Liver (tissue), 9 donors: ENCODE measurements around the gene GOT2. TPM values are rescaled to one million over a fixed set of nuclear protein-coding genes. Genes with fewer than 3 reads are reported as not detected.

Experiments
- DNase-seq: peaks from one replicate; pipeline ENCODE4 v3.0.0-alpha.2; 2017; ENCODE audit warnings: low spot score
- H3K27ac ChIP-seq, 2 donors: one replicate each; pipeline ENCODE4 v1.7.0; 2013; ENCODE audit warnings: inconsistent platforms in 2 of 2, low read length in 2 of 2, control low read depth in 1 of 2, low read depth in 1 of 2, mild to moderate bottlenecking in 1 of 2
- H3K27me3 ChIP-seq, 4 donors: one replicate each; pipeline versions ENCODE4 v1.6.1 to v1.7.0; 2013; ENCODE audit warnings: low read length in 3 of 4, inconsistent platforms in 1 of 4, mild to moderate bottlenecking in 1 of 4, moderate library complexity in 1 of 4; ENCODE audit not compliant: control insufficient read depth in 4 of 4, insufficient read depth in 4 of 4
- H3K36me3 ChIP-seq, 4 donors: one replicate each; pipeline versions ENCODE4 v1.6.1 to v1.7.0; 2013; ENCODE audit warnings: low read length in 3 of 4, mild to moderate bottlenecking in 3 of 4, low read depth in 1 of 4, moderate library complexity in 1 of 4; ENCODE audit not compliant: control insufficient read depth in 4 of 4, insufficient read depth in 3 of 4
- H3K4me1 ChIP-seq, 4 donors: one replicate each; pipeline versions ENCODE4 v1.6.1 to v1.7.0; 2013; ENCODE audit warnings: low read length in 3 of 4, mild to moderate bottlenecking in 3 of 4, moderate library complexity in 1 of 4; ENCODE audit not compliant: control insufficient read depth in 4 of 4, insufficient read depth in 4 of 4
- H3K4me3 ChIP-seq, 3 donors: one replicate each; pipeline versions ENCODE4 v1.6.1 to v1.7.0; 2013; ENCODE audit warnings: low read length in 3 of 3, control low read depth in 1 of 3, low read depth in 1 of 3, mild to moderate bottlenecking in 1 of 3
- H3K9ac ChIP-seq, 2 donors: one replicate each; pipeline ENCODE4 v1.7.0; 2013; ENCODE audit warnings: low read length in 2 of 2, mild to moderate bottlenecking in 2 of 2, moderate library complexity in 2 of 2, control low read depth in 1 of 2, low read depth in 1 of 2
- H3K9me3 ChIP-seq, 4 donors: one replicate each; pipeline versions ENCODE4 v1.6.1 to v1.7.0; 2013; ENCODE audit warnings: low read length in 3 of 4; ENCODE audit not compliant: control insufficient read depth in 4 of 4
- CTCF ChIP-seq: fragments of 150-350 bp; IDR thresholded peaks from 2 replicates; pipeline ENCODE4 v1.5.1; 2017; ENCODE audit warnings: improper control_type of control experiment, low read depth, low read length; ENCODE audit not compliant: missing input control
- FOXA1 ChIP-seq: IDR thresholded peaks from 2 replicates; pipeline ENCODE4 v1.6.1; 2016; ENCODE audit warnings: antibody characterized with exemption
- HNF4A ChIP-seq, 2 donors: conservative IDR thresholded peaks; 2 replicates each; pipeline ENCODE4 v1.6.1; 2016; ENCODE audit warnings: antibody characterized with exemption in 2 of 2, mild to moderate bottlenecking in 2 of 2
- HNF4G ChIP-seq: IDR thresholded peaks from 2 replicates; pipeline ENCODE4 v1.6.1; 2016; ENCODE audit warnings: antibody characterized with exemption
- JUND ChIP-seq, 2 donors: IDR thresholded peaks; 2 replicates each; pipeline ENCODE4 v1.6.1; 2016; ENCODE audit warnings: antibody characterized with exemption in 2 of 2
- RAD21 ChIP-seq, 2 donors: IDR thresholded peaks; 2 replicates each; pipeline ENCODE4 v1.6.1; 2016; ENCODE audit warnings: antibody characterized with exemption in 2 of 2, mild to moderate bottlenecking in 2 of 2
- REST ChIP-seq: IDR thresholded peaks from 2 replicates; pipeline ENCODE4 v1.6.1; 2016; ENCODE audit warnings: antibody characterized with exemption, mild to moderate bottlenecking
- RXRA ChIP-seq, 2 donors: IDR thresholded peaks; 2 replicates each; pipeline ENCODE4 v1.6.1; 2017 to 2018; ENCODE audit warnings: antibody characterized with exemption in 2 of 2, mild to moderate bottlenecking in 1 of 2
- SP1 ChIP-seq: IDR thresholded peaks from 2 replicates; pipeline ENCODE4 v1.6.1; 2018; ENCODE audit warnings: antibody characterized with exemption, mild to moderate bottlenecking
- TAF1 ChIP-seq: conservative IDR thresholded peaks from 2 replicates; pipeline ENCODE4 v1.6.1; 2016; ENCODE audit warnings: antibody characterized with exemption, mild to moderate bottlenecking
- YY1 ChIP-seq: IDR thresholded peaks from 2 replicates; pipeline ENCODE4 v1.6.1; 2016; ENCODE audit warnings: antibody characterized with exemption, mild to moderate bottlenecking
- WGBS: extraction: QIAGEN DNeasy Blood & Tissue Kit; methylation state at CpG from one replicate; pipeline ENCODE4 v1.1.7; 2013; 5-methylcytosine and 5-hydroxymethylcytosine counted together
- polyA plus RNA-seq, 2 donors: library from polyadenylated mRNA; stranded (reverse) in 1 of 2; unstranded in 1 of 2; fragments of 200-250 nt in 1 of 2; fragments of >200 nt in 1 of 2; fragmentation: Nextera tagmentation in 1 of 2; extraction: Ambion mirVana in 1 of 2; gene quantifications; one replicate each; pipeline versions ENCODE4 v1.2.1 to v1.2.3, GENCODE V29; 2013 to 2015
- total RNA-seq, 2 donors: library from RNA; depleted of rRNA; stranded (reverse); fragments of >200 nt; gene quantifications; one replicate each; pipeline ENCODE4 v1.2.3, GENCODE V29; 2014
- TF ChIP-seq, protein P1 (sequence below): IDR thresholded peaks from 2 replicates; pipeline ENCODE4 v1.6.1; 2016; ENCODE audit warnings: antibody characterized with exemption
- donor health status: healthy.
- donor health status: healthy.
- donor health status: healthy.
- donor health status: healthy.
- donor health status: healthy.

Gene GOT2
- total and polyA plus RNA-seq, 4 donors = 80.2 to 216 (median 136) TPM

DNA sequence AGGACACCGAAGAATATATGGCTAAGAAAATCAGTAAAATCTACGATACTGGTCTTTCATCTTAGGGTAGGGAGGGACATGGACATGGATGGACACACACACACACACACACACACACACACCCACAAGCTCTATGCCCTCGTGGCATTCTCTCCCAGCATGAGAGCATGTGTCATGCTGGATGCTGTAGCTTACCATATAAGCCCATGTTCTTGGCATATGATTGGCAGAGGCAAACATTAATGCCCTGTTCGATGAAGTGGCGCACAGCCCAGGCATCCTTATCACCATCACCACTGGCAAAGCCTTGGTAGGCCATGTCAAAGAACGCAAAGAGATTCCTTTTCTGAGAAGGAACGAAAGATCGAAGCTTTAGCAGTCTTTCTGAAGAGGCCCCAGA, 17.6 kb downstream of the GOT2 start:
- Histone ChIP-seq H3K36me3 (peaks cover 8 to 51% (median 35%) of the 10 kb centered on the region in 4 donors), H3K9ac (no peak overlapping the region), H3K27ac (no peak overlapping the region), H3K9me3 (no peaks in the 10 kb centered on the region), H3K27me3 (no peaks in the 10 kb centered on the region), H3K4me3 (no peak overlapping the region), H3K4me1 (peaks cover 3 to 29% (median 26%) of the 10 kb centered on the region in 4 donors)
- 74% methylated on average over 8 of the region's 8 CpGs for WGBS
- TF ChIP-seq CTCF (no peak), HNF4G (no peak), FOXA1 (no peak), HNF4A (conservative IDR thresholded peaks at IDR 0.05) (no peak), RAD21 (IDR thresholded peaks at IDR 0.05) (no peak), SP1 (no peak), TAF1 (no peak), YY1 (no peak), JUND (IDR thresholded peaks at IDR 0.05) (no peak), REST (no peak)
- TF ChIP-seq, protein P1, sequence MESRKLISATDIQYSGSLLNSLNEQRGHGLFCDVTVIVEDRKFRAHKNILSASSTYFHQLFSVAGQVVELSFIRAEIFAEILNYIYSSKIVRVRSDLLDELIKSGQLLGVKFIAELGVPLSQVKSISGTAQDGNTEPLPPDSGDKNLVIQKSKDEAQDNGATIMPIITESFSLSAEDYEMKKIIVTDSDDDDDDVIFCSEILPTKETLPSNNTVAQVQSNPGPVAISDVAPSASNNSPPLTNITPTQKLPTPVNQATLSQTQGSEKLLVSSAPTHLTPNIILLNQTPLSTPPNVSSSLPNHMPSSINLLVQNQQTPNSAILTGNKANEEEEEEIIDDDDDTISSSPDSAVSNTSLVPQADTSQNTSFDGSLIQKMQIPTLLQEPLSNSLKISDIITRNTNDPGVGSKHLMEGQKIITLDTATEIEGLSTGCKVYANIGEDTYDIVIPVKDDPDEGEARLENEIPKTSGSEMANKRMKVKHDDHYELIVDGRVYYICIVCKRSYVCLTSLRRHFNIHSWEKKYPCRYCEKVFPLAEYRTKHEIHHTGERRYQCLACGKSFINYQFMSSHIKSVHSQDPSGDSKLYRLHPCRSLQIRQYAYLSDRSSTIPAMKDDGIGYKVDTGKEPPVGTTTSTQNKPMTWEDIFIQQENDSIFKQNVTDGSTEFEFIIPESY = no peak
- no peak for DNase-seq

DNA sequence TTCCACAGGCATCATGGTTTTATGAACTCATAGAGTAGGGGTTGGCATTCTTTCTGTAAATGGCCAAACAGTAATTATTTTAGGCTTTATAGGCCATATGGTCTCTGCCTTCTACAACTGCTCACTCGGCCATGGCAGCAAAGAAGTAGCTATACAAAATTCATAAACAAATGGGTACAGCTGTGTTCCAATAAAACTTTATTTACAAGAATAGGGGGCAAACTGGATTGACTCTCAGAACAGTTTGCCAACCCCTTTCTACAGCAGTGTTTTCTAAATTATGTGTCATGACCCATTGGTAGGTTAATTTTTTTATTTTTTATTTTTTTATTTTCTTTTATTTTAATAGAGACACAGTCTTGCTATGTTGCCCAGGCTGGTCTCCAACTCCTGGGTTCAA, 20.4 kb downstream of the GOT2 start:
- 92% methylated on average over 1 of the region's 1 CpG for WGBS
- Histone ChIP-seq H3K27ac (no peak overlapping the region), H3K4me3 (no peak overlapping the region), H3K9ac (no peak overlapping the region), H3K9me3 (no peaks in the 10 kb centered on the region), H3K4me1 (peaks cover 3 to 12% (median 9%) of the 10 kb centered on the region in 4 donors), H3K27me3 (no peaks in the 10 kb centered on the region), H3K36me3 (peaks cover 10 to 61% (median 42%) of the 10 kb centered on the region in 4 donors)
- DNase-seq = no peak
- TF ChIP-seq FOXA1 (no peak), RXRA (IDR thresholded peaks at IDR 0.05) (no peak), SP1 (no peak), CTCF (no peak)
